Ishikawa (cell line): ENCODE results near the gene BSDC1.

Experiments used
- CEBPB ChIP-seq: IDR thresholded peaks from 2 replicates; pipeline ENCODE4 v1.6.1; 2012
- EGR1 ChIP-seq: IDR thresholded peaks from 2 replicates; pipeline ENCODE4 v1.6.1; 2012
- EP300 ChIP-seq: IDR thresholded peaks from 2 replicates; pipeline ENCODE4 v1.6.1; 2012; ENCODE audit warnings: borderline replicate concordance
- MAX ChIP-seq: IDR thresholded peaks from 2 replicates; pipeline ENCODE4 v1.6.1; 2012
- NFIC ChIP-seq: IDR thresholded peaks from 2 replicates; pipeline ENCODE4 v1.6.1; 2012
- RAD21 ChIP-seq: IDR thresholded peaks from 2 replicates; pipeline ENCODE4 v1.6.1; 2012; ENCODE audit warnings: low read depth
- REST ChIP-seq: IDR thresholded peaks from 2 replicates; pipeline ENCODE4 v1.6.1; 2012; ENCODE audit warnings: low read depth, mild to moderate bottlenecking
- TAF1 ChIP-seq: IDR thresholded peaks from 2 replicates; pipeline ENCODE4 v1.6.1; 2012; ENCODE audit warnings: low read depth, mild to moderate bottlenecking
- TCF12 ChIP-seq: IDR thresholded peaks from 2 replicates; pipeline ENCODE4 v1.6.1; 2012; ENCODE audit warnings: low read depth

- TF ChIP-seq CEBPB (no peak), TAF1 (no peak), RAD21 (no peak), NFIC (no peak), REST (no peak), TCF12 (no peak), EGR1 (no peak), EP300 (no peak), MAX (no peak)
Measured at GRCh38 chr1:32329931-32330466, 64.2 kb downstream of the BSDC1 start.
